ENCODE measurements around the gene CROCC2.
"Not testable (repeated sequence)": the region's sequence is repeated elsewhere in the genome, so short reads cannot be mapped to it uniquely, and the experiment has no call there.

The CROCC2 gene

GRCh38 chr2:240965905-240966456, 59.8 kb downstream of the CROCC2 start:
- FAIRE-seq (no peak), DNase-seq (ENCODE audit: low spot score) (no peak)

- FAIRE-seq (no peak), DNase-seq (ENCODE audit: low spot score) (no peak)
Observed at GRCh38 chr2:240966457-240966905, 60.3 kb downstream of the CROCC2 start.

- no peak for FAIRE-seq
- no peak for DNase-seq (ENCODE audit: low spot score)
Observed at GRCh38 chr2:240966906-240967680, 61.0 kb downstream of the CROCC2 start.

- FAIRE-seq (no peak), DNase-seq (ENCODE audit: low spot score) (no peak)
Observed at GRCh38 chr2:240967681-240968621, 61.8 kb downstream of the CROCC2 start.

- no peak for DNase-seq (ENCODE audit: low spot score)
- FAIRE-seq = no peak
Observed at GRCh38 chr2:240968731-240969624, 62.8 kb downstream of the CROCC2 start.

- FAIRE-seq = no peak
Observed at GRCh38 chr2:240970104-240970503, 64.0 kb downstream of the CROCC2 start.

GRCh38 chr2:240970816-240971215, 64.7 kb downstream of the CROCC2 start:
- no peak for DNase-seq (ENCODE audit: low spot score)
- FAIRE-seq = no peak

More at GRCh38 chr2:240970104-240970503, 64.0 kb downstream of the CROCC2 start:
- DNase-seq (ENCODE audit: low spot score) = no peak

- FAIRE-seq (no peak), DNase-seq (ENCODE audit: low spot score) (no peak)
Observed at GRCh38 chr2:240972201-240972600, 66.1 kb downstream of the CROCC2 start.

- DNase-seq (ENCODE audit: low spot score) (no peak), FAIRE-seq (no peak)
Observed at GRCh38 chr2:240972636-240973521, 66.7 kb downstream of the CROCC2 start.

GRCh38 chr2:240974771-240975572, 68.8 kb downstream of the CROCC2 start:
- no peak for FAIRE-seq
- no peak for DNase-seq (ENCODE audit: low spot score)

- FAIRE-seq = not testable (repeated sequence)
Observed at GRCh38 chr2:240975903-240976302, 69.8 kb downstream of the CROCC2 start.

GRCh38 chr2:240981280-240981679, 75.1 kb downstream of the CROCC2 start:
- DNase-seq (ENCODE audit: low spot score) (no peak), FAIRE-seq (no peak)

More at GRCh38 chr2:240975903-240976302, 69.8 kb downstream of the CROCC2 start:
- not testable (repeated sequence) for DNase-seq (ENCODE audit: low spot score)

GRCh38 chr2:240981871-240982800, 76.0 kb downstream of the CROCC2 start:
- DNase-seq (ENCODE audit: low spot score) = no peak

GRCh38 chr2:240982821-240983281, 76.7 kb downstream of the CROCC2 start:
- FAIRE-seq (no peak), DNase-seq (ENCODE audit: low spot score) (no peak)

More at GRCh38 chr2:240981871-240982800, 76.0 kb downstream of the CROCC2 start:
- FAIRE-seq = no peak

GRCh38 chr2:240983361-240983995, 77.3 kb downstream of the CROCC2 start:
- no peak for DNase-seq (ENCODE audit: low spot score)
- FAIRE-seq = no peak

- DNase-seq (ENCODE audit: low spot score) (no peak), FAIRE-seq (no peak)
Observed at GRCh38 chr2:240983996-240984498, 77.9 kb downstream of the CROCC2 start.
